Activated T-cell treated with anti-CD3 and anti-CD28 coated beads, Interleukin-2, amount 50 U/mL, for 48 hours (primary cell): Measurements from ENCODE around the gene CASK.
"Not testable (repeated sequence)": the region's sequence is repeated elsewhere in the genome, so short reads cannot be mapped to it uniquely, and the experiment has no call there.

ENCODE experiments used
- DNase-seq, 2 experiments: peaks; one replicate each; pipeline ENCODE4 v3.0.0-alpha.2; 2020

The CASK gene

DNA sequence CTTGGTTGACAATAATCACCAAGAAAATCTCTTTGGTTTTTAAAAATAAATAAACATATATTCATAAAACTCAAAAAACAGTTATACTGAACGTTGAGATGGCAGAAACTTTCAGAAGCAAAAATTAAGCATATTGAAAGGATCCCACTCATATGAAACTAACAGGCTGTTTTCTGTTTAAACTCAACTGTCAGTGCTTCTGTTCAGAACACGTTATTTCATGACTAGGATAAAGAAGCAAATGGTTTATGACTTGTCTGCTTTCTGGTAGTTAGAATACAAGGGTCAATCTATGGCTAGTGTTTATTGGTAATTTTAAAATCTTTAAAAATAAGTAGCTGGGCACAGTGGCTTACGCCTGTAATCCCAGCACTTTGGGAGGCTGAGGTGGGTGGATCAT is 195.2 kb downstream of the CASK start:
- no peak for DNase-seq

- DNase-seq = no peak
Observed at GRCh38 chrX:41723826-41724225, 199.5 kb downstream of the CASK start, which contains the start of gene GPR82. GPR82 (plus strand) TSS chrX:41724181; CDS start chrX:41727027, 2,846 bp downstream.

- no peak for DNase-seq
Observed at GRCh38 chrX:41722816-41723618, 200.3 kb downstream of the CASK start.

DNA sequence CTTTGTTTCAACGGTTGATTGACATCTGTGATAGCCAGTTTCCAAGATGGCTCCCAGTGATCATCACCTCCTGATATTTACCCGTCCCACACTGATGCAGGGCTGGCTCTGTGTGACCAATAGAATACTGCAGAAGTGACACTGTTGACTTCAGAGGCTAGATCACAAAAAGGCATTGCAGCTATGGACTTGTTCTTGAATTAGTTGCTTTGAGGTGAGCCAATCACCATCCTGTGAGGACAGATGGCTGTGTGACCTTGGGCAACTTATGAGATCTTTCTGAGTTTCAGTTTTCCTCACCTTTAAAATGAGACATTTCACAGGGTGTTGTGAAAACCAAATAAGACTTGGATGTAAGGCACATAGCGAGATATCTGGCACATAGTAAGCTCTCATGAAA is 201.1 kb downstream of the CASK start:
- DNase-seq = no peak

DNA sequence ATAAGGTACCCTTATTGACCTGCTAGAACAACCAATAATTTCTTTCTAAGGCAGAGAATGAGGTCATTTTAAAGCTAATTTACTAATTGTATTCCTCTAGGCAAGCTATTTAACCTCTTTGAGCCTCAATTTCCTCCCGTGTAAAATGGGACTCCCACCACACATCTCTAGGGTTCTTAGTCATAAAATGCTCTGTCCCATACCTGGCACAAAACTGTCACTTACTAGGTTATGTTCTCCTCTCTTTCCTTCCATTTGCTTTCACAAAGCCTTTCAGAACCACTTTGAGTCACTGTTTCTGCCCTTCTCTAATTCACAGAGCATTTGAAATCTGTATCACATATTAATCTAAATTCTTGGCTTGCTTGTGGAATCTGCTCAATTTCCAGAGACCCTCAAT is 201.8 kb downstream of the CASK start:
- DNase-seq = no peak

- DNase-seq = peak; percentile 44 to 60
Observed at GRCh38 chrX:41720125-41720779, 203.1 kb downstream of the CASK start.

GRCh38 chrX:41719610-41720009 is 203.7 kb downstream of the CASK start:
- DNase-seq = not testable (repeated sequence)

- DNase-seq = no peak
Observed at GRCh38 chrX:41718481-41719235, 204.7 kb downstream of the CASK start.

- DNase-seq = no peak
Observed at GRCh38 chrX:41716767-41717473, 206.4 kb downstream of the CASK start.

GRCh38 chrX:41716222-41716621 is 207.1 kb downstream of the CASK start:
- DNase-seq = no peak

- DNase-seq = no peak
Observed at GRCh38 chrX:41711021-41711667, 212.2 kb downstream of the CASK start.

DNA sequence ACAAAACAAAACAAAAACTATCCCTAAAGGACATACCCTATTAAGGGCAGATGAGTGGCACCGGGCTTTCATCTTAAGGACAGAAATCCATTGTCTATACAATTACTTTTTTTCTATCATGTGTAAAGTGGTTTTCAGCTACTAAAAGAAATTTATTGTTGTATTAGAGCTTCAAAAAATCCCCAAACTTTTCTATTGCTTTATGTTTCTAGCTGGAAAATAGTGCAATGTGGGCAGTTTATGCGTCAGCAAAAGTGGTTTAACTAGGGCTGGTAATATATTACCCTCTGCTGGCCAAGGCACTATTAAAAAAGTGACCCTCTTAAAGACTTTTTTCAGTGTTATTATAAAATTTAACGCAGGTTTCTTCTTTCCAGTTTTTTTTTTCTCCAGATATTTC is 214.9 kb downstream of the CASK start:
- DNase-seq = no peak

- no peak for DNase-seq
Observed at GRCh38 chrX:41707218-41707617, 216.1 kb downstream of the CASK start.

DNA sequence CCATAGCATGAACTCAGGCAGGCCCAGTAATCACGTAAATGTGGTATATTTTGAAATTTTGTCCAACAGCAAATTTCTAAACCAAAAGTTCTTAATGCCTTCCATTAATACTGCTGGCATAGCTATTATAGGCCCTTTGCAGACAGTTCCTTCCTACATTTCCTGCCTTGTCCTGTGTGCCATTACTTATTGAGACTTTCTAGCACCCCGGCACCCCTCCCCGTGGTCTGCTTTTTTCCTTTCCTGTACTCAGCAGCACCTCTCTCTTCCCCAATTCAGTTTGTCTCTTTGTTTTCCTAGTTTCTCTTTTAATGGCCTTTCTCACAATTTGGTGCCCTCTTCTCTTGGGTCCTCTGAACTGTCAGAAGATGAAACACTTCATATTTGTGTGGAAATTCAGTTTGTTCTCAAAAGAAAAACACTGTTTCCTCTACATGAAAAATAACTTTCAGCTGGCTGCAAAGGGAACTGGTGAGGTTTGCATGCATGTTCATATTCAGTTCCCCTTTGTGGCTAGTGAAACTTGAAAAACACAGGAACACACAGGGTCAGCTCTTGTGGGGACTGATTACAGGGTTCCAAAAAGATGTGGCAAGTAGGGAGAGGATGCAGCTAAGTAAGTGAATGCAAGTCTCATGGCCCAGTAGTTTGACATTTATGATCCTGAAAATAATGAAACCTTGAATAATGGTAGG is 217.5 kb downstream of the CASK start:
- no peak for DNase-seq

DNA sequence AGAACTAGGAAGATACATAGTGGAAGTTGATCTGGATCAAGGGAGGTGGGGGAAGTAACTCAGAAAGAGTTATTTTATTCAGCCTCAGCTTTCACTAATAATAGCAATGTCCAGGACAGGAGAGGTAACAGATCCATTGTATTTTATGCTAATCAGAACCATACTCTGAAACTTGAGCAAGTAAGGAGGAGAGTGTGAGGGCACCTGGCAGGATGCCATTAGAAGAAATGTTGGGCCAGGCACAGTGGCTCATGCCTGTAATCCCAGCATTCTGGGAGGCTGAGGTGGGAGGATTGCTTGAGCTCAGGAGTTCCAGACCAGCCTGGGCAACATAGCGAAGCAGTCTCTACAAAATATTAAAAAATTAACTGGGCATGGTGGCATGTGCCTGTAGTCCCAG is 218.3 kb downstream of the CASK start:
- DNase-seq = no peak

- DNase-seq = no peak
Observed at GRCh38 chrX:41703574-41704029, 219.8 kb downstream of the CASK start.

DNA sequence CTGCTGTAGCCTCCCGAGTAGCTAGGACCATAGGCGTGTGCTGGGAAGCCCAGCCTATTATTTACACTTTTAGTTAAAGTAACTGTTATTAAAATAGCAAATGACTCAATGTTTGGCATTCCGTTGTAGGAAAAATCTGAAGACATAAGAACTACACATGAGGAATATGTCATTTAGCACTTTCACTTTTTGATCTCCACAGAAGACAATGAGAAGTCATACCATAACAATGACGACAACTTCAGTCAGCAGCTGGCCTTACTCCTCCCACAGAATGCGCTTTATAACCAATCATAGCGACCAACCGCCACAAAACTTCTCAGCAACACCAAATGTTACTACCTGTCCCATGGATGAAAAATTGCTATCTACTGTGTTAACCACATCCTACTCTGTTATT is 227.9 kb downstream of the CASK start:
- DNase-seq = no peak

DNA sequence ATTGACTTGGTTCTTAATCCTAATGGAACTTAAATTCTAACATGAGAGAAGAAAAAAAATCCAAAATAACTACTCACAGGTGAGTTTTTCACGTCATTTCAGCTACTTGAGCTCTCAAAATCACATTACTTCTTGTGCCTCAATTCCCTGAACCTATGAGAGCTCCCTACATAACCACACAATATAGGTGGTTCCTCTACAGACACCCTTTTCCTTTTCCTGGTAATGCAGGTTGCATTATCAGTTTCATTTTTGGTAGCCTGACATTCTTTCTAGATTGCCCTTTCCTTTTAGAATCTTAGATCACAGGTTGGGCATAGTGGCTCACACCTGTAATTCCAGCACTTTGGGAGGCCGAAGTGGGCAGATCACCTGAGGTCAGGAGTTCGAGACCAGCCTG is 230.3 kb downstream of the CASK start:
- DNase-seq = no peak

DNA sequence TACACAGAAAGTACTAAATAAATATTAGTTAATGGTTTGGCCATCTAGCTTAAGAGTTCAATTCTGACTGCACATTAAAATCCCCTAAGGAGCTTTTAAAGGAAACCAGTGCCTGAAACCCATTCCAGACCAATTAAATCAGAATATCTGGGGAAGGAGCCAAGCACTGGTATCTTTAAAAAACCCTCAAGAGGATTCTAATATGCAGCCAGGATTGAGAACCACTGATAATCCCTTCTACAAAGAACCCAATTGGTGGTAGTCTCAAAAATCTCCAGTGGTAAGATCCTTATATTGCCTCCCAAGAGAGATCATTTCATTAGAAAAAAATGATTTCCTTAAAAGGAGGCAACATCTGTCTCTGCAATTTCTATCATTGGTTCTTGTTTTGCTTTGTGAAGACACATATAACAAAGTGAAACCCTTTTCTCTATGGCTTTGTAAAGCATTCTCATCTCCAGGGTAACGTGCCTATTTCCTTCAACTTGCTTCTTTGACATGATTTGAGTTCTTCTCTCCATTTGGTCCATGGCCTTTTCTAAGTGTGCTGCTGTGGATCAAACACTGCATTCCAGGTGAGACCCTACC is 231.1 kb downstream of the CASK start:
- DNase-seq = no peak

DNA sequence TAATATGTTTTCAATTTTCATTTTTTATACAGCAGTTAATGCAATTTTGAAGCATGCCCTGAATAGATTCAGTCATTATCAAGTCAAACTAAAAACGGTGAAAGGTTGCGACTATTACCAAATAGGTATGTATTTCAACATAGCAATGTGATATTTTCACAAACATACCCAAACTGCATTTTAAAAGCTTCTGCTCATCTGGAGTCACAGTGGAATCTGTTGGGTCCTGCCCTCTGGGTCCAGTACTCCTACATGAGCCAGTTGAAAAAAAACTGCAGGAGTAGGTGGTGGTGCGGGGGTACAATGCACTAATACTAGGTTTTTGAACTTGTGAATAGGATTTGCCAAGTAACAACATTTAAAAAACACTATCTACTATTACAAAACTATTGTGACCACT is 233.6 kb downstream of the CASK start:
- DNase-seq = no peak

- no peak for DNase-seq
Observed at GRCh38 chrX:41688835-41689234, 234.5 kb downstream of the CASK start, which contains the start of gene GPR34. GPR34 (plus strand) TSS chrX:41688973; CDS start chrX:41695634, 6,661 bp downstream.
